GM12892 (cell line): ENCODE measurements around the gene BANF2.

Experiments used
- POLR2A ChIP-seq: IDR thresholded peaks from 2 replicates; pipeline ENCODE4 v1.6.1; 2011; ENCODE audit warnings: low read depth, low read length, control low read depth
- POLR2AphosphoS5 ChIP-seq: IDR thresholded peaks from 2 replicates; pipeline ENCODE4 v1.6.1; 2011; ENCODE audit warnings: low read depth, low read length, control low read depth
- TAF1 ChIP-seq: IDR thresholded peaks from 2 replicates; pipeline ENCODE4 v1.6.1; 2011; ENCODE audit warnings: low read depth, mild to moderate bottlenecking, control low read depth, low read length, borderline replicate concordance

DNA sequence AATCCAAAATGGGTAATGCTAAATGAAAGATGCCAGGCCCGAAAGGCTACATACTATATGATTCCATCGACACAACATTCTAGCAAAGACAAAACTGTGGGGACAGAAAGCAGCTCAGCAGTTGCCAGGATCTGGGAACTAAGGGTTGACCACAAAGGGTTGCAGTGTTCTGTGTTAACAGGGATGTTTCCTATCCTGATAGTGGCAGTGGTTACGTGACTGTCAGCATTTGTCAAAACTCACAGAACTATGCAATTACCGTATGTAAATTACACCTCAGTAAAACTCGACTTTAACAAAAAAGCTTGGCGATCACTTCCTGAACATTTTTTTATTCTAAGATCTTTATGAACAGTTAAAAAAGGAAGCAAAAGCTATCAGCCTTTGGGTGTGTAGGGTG lies 83.9 kb downstream of the BANF2 start:
- TF ChIP-seq POLR2A (no peak), POLR2AphosphoS5 (no peak), TAF1 (no peak)
